Measurements from ENCODE around the gene EEF1E1.

The EEF1E1 gene

DNA sequence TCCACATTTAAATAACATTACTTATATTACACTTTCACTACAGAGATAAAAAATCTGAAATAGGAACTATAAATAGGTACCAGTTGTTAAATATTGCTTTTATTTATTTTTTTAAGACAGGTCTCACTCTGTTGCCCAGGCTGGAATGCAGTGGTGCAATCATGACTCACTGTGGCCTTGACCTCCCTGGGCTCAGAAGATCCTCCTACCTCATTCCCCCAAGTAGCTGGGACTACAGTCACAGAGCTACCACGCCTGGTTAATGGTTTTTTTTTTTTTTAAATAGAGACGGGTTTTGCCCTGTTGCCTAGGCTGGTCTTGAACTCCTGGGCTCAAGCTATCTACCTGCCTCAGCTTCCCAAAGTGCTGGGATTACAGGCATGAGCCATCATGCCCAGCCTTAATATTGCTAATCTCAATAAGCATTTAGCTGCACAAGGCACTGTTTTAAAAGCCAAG lies 17.3 kb downstream of the EEF1E1 start:
- no peaks in the 10 kb centered on the region for H3K27me3 ChIP-seq (ENCODE audit: control insufficient read depth, insufficient read depth, low read length)
- no peak overlapping the region for H3K27ac ChIP-seq (ENCODE audit: low read depth, low read length)
- H3K4me1 ChIP-seq (ENCODE audit: control insufficient read depth, insufficient read depth, low read length): no peaks in the 10 kb centered on the region
- no peak overlapping the region for H3K4me3 ChIP-seq (ENCODE audit: low read length)
- no peak overlapping the region for H3K9ac ChIP-seq (ENCODE audit: low read length)
- peaks cover 17% of the 10 kb centered on the region for H3K36me3 ChIP-seq (ENCODE audit: control insufficient read depth, insufficient read depth, low read length)

DNA sequence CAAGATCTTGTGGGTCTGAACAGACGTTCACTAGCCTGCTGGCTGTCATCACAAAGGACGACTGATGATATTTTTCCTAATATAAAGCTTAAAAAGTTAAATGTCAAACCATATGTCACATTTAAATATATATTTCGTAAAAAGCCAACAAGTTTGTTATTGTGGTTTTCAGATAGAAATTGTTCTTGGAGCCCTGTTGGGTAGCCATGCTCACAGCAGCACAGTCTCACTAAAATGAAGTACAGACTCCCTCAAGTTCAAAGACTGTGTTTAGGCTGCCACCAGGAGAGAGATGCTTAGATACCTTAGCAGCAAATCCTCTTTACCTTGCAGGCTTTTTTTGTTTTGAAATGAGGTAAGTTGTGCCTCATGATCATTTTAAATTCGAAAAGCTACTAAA lies 17.8 kb downstream of the EEF1E1 start:
- Histone ChIP-seq H3K4me3 (ENCODE audit: low read length) (no peak overlapping the region), H3K4me1 (ENCODE audit: control insufficient read depth, insufficient read depth, low read length) (no peaks in the 10 kb centered on the region), H3K36me3 (ENCODE audit: control insufficient read depth, insufficient read depth, low read length) (peaks cover 17% of the 10 kb centered on the region), H3K27ac (ENCODE audit: low read depth, low read length) (no peak overlapping the region), H3K9ac (ENCODE audit: low read length) (no peak overlapping the region), H3K27me3 (ENCODE audit: control insufficient read depth, insufficient read depth, low read length) (no peaks in the 10 kb centered on the region)

DNA sequence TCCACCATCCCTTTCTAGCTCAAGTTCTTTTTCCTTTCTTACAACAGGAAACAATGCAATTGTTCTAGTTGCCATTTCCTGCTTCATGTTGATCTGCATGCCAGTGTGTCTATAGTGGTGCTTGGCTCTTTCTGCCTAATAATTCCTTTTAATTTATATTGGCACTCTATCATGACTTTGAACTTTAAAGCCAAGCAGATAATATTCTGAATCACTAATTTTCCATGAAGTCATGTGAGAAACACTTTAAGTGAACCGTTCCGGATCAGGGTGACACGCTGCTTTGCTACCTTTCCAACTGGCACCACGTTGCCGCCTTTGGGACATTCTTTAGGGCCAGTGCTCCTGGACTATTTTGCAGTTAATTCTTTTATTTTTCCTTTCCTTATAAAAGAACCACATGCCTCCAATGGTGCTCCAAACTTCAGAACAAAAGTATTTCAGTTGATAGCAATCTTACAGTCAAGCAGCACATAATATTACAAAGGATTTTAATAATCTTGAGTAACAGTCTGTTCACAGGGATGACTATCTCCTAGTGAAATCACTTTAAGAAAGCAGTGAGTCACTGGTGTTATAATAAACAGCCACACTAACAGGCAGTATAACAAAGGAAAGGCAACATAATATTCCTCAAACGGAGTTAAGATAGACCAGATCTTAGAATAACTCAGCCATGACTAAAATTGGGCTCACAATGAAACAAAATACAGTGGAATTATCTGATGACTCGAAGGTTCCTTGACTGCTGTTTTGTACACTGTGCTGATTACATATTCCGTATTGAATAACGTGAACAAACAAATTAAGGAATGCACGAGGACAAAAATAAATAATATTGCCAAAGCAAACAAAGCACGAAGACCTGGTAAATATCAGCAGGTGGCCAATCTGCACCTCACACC lies 19.1 kb downstream of the EEF1E1 start:
- no peaks in the 10 kb centered on the region for H3K27me3 ChIP-seq (ENCODE audit: control insufficient read depth, insufficient read depth, low read length)
- no peak overlapping the region for H3K27ac ChIP-seq (ENCODE audit: low read depth, low read length)

DNA sequence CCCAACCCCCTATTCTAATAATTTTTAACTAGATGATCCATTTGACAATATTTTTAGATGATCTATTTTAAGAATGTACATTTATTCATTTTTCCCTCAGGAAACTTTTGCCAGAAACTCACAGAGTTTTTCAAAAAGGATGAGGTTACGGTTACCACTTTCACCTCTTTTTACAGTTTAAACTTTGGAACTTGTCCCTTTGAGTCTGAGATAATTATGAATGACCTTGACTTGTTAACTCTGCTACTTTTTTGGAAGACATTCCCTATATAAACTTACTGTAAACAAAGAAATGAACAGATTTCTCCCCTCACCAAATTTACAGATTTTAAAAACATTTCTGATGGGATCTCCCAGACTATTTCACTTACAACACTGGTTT lies 19.8 kb downstream of the EEF1E1 start:
- Histone ChIP-seq H3K4me1 (ENCODE audit: control insufficient read depth, insufficient read depth, low read length) (no peaks in the 10 kb centered on the region), H3K9ac (ENCODE audit: low read length) (no peak overlapping the region), H3K4me3 (ENCODE audit: low read length) (no peak overlapping the region), H3K27ac (ENCODE audit: low read depth, low read length) (no peak overlapping the region), H3K27me3 (ENCODE audit: control insufficient read depth, insufficient read depth, low read length) (no peaks in the 10 kb centered on the region), H3K36me3 (ENCODE audit: control insufficient read depth, insufficient read depth, low read length) (no peaks in the 10 kb centered on the region)

More for the DNA sequence above, 19.1 kb downstream of the EEF1E1 start:
- H3K4me3 ChIP-seq (ENCODE audit: low read length): no peak overlapping the region
- H3K4me1 ChIP-seq (ENCODE audit: control insufficient read depth, insufficient read depth, low read length): no peaks in the 10 kb centered on the region
- peaks cover 5% of the 10 kb centered on the region for H3K36me3 ChIP-seq (ENCODE audit: control insufficient read depth, insufficient read depth, low read length)
- H3K9ac ChIP-seq (ENCODE audit: low read length): no peak overlapping the region

DNA sequence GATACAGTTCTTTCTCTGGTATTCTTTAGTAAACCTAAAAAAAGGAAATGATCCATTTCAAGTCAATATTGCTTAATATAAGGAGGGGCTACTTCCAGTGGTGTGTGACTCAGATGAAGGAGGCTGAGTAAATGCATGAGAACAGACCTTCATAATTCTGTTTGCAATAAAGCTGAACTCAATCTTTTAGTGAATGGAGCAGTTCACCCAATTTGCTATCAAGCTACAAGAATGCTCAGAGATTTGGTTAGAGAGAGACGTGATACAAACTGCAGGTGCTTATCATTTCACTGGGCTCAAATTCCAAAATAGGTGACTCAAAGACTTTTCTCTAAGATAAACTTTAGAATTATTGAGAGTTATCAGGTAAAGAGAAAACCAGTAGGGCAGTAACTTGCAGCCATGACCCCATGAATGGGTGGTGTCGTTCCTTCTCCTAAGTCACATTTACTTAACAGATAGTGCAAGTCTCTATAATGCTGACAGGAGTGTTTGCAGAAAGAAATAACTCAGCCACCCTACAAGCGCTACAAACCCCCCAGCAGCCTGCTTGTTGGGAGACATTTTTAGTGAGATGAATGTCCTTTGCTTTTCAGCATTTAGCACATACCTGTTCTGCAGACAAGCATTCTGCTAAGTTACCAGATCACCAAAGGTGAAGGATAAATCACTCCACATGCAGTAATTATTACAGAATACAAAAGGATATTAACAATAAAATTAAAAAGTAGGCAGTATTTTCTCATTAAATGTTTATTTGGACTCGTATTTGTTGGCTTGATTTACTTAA lies 21.8 kb downstream of the EEF1E1 start:
- Histone ChIP-seq H3K36me3 (ENCODE audit: control insufficient read depth, insufficient read depth, low read length) (no peaks in the 10 kb centered on the region), H3K27me3 (ENCODE audit: control insufficient read depth, insufficient read depth, low read length) (no peaks in the 10 kb centered on the region), H3K9ac (ENCODE audit: low read length) (no peak overlapping the region), H3K4me1 (ENCODE audit: control insufficient read depth, insufficient read depth, low read length) (no peaks in the 10 kb centered on the region), H3K4me3 (ENCODE audit: low read length) (no peak overlapping the region), H3K27ac (ENCODE audit: low read depth, low read length) (no peak overlapping the region)

DNA sequence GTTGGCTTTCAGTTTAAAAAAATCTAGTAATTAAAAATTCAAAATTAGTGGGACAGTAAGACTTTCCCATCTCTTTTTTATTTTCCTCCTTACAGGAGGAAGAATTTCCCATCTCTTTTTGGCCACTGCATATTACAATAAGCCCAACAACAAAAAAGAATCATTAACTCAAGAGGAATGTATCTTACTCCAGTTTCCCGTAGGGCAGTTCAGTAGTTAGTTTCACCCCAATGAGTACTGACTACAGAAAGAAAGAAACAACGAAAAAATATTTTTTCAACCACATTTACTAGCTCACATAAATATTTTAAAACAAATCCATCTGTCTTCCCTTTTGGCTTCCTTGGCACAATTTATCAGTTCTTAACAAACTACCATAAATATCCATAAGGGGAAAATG lies 23.2 kb downstream of the EEF1E1 start:
- H3K27me3 ChIP-seq (ENCODE audit: control insufficient read depth, insufficient read depth, low read length): no peaks in the 10 kb centered on the region
- H3K36me3 ChIP-seq (ENCODE audit: control insufficient read depth, insufficient read depth, low read length): no peaks in the 10 kb centered on the region
- no peak overlapping the region for H3K4me3 ChIP-seq (ENCODE audit: low read length)
- H3K4me1 ChIP-seq (ENCODE audit: control insufficient read depth, insufficient read depth, low read length): no peaks in the 10 kb centered on the region
- H3K9ac ChIP-seq (ENCODE audit: low read length): no peak overlapping the region
- H3K27ac ChIP-seq (ENCODE audit: low read depth, low read length): no peak overlapping the region

DNA sequence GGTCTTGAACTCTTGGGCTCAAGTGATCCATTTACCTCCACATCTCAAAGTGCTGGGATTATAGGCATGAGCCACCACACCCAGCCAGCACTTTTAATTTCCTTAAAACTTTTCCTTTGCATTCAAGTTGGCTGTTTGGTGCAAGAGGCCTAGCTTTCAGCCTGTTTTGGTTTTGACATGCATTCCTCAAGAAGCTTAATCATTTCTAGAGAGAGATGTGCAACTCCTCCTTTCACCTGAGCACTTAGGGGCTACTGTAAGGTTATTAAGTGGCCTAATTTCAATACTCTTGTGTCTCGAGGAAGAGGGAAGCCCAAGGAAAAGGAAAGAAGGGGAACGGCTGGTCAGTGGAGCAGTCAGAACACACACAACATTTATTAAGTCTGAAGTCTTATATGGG lies 24.4 kb downstream of the EEF1E1 start:
- no peak overlapping the region for H3K9ac ChIP-seq (ENCODE audit: low read length)
- H3K27ac ChIP-seq (ENCODE audit: low read depth, low read length): no peak overlapping the region
- no peak overlapping the region for H3K4me3 ChIP-seq (ENCODE audit: low read length)
- no peaks in the 10 kb centered on the region for H3K36me3 ChIP-seq (ENCODE audit: control insufficient read depth, insufficient read depth, low read length)
- no peaks in the 10 kb centered on the region for H3K27me3 ChIP-seq (ENCODE audit: control insufficient read depth, insufficient read depth, low read length)
- no peaks in the 10 kb centered on the region for H3K4me1 ChIP-seq (ENCODE audit: control insufficient read depth, insufficient read depth, low read length)

DNA sequence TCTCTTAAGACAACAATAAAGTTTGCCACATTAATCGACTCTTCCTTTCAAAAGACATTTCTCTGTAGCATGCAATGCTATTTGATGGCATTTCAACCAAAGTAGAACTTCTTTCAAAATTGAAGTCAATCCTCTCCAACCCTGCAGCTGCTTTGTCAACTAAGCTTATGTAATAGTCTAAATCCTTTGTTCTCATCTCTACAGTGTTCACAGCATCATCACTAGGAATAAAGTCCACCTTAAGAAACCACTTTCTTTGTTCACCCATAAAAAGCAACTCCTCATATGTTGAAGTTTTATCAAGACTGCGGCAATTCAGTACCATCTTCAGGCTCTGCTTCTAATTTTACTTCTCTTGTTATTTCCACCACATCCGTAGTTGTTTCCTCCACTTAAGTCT lies 26.6 kb downstream of the EEF1E1 start:
- Histone ChIP-seq H3K27ac (ENCODE audit: low read depth, low read length) (no peak overlapping the region), H3K27me3 (ENCODE audit: control insufficient read depth, insufficient read depth, low read length) (no peaks in the 10 kb centered on the region), H3K4me3 (ENCODE audit: low read length) (no peak overlapping the region), H3K4me1 (ENCODE audit: control insufficient read depth, insufficient read depth, low read length) (no peaks in the 10 kb centered on the region), H3K9ac (ENCODE audit: low read length) (no peak overlapping the region), H3K36me3 (ENCODE audit: control insufficient read depth, insufficient read depth, low read length) (no peaks in the 10 kb centered on the region)

DNA sequence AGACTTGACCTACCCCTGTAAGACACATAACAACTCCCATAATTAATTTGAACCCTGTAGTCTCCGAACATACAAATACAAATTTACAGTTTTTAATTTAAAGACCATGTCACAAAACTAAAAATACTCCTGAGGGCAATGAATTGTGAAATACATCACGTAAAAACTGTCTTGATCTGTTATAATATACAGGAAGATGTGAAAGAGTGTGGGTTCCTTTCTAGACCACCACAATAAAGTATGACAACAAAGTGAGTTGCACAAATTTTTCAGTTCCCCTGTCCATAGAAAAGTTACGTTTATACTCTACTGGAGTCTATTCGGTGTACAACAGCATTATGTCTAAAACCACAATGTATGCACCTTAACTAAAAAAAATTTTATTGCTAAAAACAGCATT lies 27.2 kb downstream of the EEF1E1 start:
- Histone ChIP-seq H3K27me3 (ENCODE audit: control insufficient read depth, insufficient read depth, low read length) (no peaks in the 10 kb centered on the region), H3K9ac (ENCODE audit: low read length) (no peak overlapping the region), H3K36me3 (ENCODE audit: control insufficient read depth, insufficient read depth, low read length) (no peaks in the 10 kb centered on the region), H3K4me3 (ENCODE audit: low read length) (no peak overlapping the region), H3K4me1 (ENCODE audit: control insufficient read depth, insufficient read depth, low read length) (no peaks in the 10 kb centered on the region), H3K27ac (ENCODE audit: low read depth, low read length) (no peak overlapping the region)

DNA sequence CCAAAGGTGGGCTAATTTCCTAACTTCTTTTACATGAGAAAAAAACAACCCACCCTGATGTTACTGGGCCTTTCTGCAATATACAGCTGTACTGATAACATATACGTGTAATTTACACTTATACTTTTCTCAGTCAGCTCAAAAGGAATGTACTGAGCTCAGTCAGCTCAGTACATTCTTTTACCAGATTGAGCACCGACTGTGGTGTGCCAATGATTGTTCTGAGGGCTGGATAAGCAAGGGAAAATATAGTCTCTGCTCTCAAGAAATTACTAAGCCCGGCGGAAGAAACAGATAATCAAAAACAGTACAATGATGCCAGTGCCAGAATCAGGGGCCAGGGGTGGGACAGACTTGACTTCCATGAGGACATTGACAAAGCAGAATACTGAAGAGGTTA lies 28.1 kb downstream of the EEF1E1 start:
- H3K4me3 ChIP-seq (ENCODE audit: low read length): no peak overlapping the region

DNA sequence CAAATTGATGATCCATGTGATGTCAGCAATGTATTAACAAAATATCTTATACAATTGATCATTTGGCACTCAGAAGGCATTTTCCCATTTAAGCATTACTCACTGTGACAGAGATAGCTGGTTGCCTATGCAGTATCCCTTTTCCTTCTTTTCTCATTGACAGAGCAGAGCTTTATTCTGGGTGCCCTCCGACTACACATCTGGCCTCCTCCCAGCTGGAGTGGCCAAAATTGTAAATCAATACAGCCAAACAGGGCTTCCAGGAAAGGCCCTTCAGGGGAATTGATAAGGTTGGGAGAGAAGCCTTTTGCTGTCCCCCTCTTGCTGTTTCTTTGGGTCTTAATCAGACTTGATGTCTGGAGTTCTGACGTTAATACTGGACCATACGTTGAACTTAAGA lies 28.6 kb downstream of the EEF1E1 start:
- H3K9ac ChIP-seq (ENCODE audit: low read length): no peak overlapping the region
- no peaks in the 10 kb centered on the region for H3K27me3 ChIP-seq (ENCODE audit: control insufficient read depth, insufficient read depth, low read length)
- H3K4me1 ChIP-seq (ENCODE audit: control insufficient read depth, insufficient read depth, low read length): no peaks in the 10 kb centered on the region
- H3K4me3 ChIP-seq (ENCODE audit: low read length): no peak overlapping the region
- H3K27ac ChIP-seq (ENCODE audit: low read depth, low read length): no peak overlapping the region
- no peaks in the 10 kb centered on the region for H3K36me3 ChIP-seq (ENCODE audit: control insufficient read depth, insufficient read depth, low read length)

More for the DNA sequence above, 28.1 kb downstream of the EEF1E1 start:
- Histone ChIP-seq H3K27me3 (ENCODE audit: control insufficient read depth, insufficient read depth, low read length) (no peaks in the 10 kb centered on the region), H3K4me1 (ENCODE audit: control insufficient read depth, insufficient read depth, low read length) (no peaks in the 10 kb centered on the region), H3K36me3 (ENCODE audit: control insufficient read depth, insufficient read depth, low read length) (no peaks in the 10 kb centered on the region), H3K27ac (ENCODE audit: low read depth, low read length) (no peak overlapping the region), H3K9ac (ENCODE audit: low read length) (no peak overlapping the region)

DNA sequence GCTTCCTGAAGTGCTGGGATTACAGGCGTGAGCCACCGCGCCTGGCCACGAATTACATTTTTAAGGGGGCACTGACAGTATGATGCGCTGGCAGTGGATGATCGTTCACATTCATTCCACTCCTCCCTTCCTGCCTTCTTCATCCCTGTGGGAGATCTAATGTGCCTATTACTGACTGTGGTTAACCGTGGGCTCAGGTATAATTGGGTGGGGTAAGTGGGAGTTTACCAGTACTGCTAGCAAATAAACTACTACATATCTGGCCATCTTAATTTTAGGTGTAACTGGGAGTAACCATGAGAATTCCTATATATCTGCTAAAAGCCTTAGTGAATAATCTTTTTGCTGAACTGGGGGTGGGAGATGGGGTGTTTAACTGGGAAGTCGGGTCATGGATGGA lies 31.6 kb downstream of the EEF1E1 start:
- Histone ChIP-seq H3K36me3 (ENCODE audit: control insufficient read depth, insufficient read depth, low read length) (no peaks in the 10 kb centered on the region), H3K4me3 (ENCODE audit: low read length) (no peak overlapping the region), H3K9ac (ENCODE audit: low read length) (no peak overlapping the region), H3K27me3 (ENCODE audit: control insufficient read depth, insufficient read depth, low read length) (no peaks in the 10 kb centered on the region), H3K27ac (ENCODE audit: low read depth, low read length) (no peak overlapping the region), H3K4me1 (ENCODE audit: control insufficient read depth, insufficient read depth, low read length) (no peaks in the 10 kb centered on the region)

All from rectal smooth muscle tissue (tissue), 1 donor.